ENCODE results near the gene TWIST2. TPM values are rescaled to one million over a fixed set of nuclear protein-coding genes. Genes with fewer than 3 reads are reported as not detected.

Gene TWIST2
- polyA plus RNA-seq, 1 of the 3 experiments (the other 2 are of a cell fraction) = 19.5 TPM

GRCh38 chr2:238857959-238858358 lies 10.1 kb downstream of the TWIST2 start:
- Histone ChIP-seq H3K4me2 (no peak overlapping the region), H3F3A (replicated peaks; ENCODE audit: insufficient read depth) (peaks cover 4% of the 10 kb centered on the region), H3K27me3 (ENCODE audit: insufficient read depth) (no peaks in the 10 kb centered on the region), H4K20me1 (ENCODE audit: insufficient read depth) (no peaks in the 10 kb centered on the region), H3K4me3 (ENCODE audit: low read depth in 2 of 2, low read length in 1 of 2) (no peak overlapping the region), H3K9me3 (no peaks in the 10 kb centered on the region), H3K79me2 (ENCODE audit: insufficient read depth) (peaks cover 2% of the 10 kb centered on the region; the same call in 1 of the 2 replicates), H2AFZ (ENCODE audit: low read depth) (no peak overlapping the region), H3K9me2 (no peaks in the 10 kb centered on the region), H3K9ac (no peak overlapping the region), H3K4me1 (ENCODE audit: control insufficient read depth in 1 of 2, insufficient read depth in 2 of 2, low read depth in 1 of 2, low read length in 1 of 2) (no peaks in the 10 kb centered on the region), H3K27ac (ENCODE audit: low read depth in 2 of 2, low read length in 1 of 2) (no peak overlapping the region), H3K36me3 (replicated peaks in 1 of 2; ENCODE audit: control insufficient read depth in 1 of 2, insufficient read depth in 2 of 2, low read length in 1 of 2) (no peaks in the 10 kb centered on the region)
- CTCF ChIA-PET = no interaction called here
- TF ChIP-seq RAD21 (IDR thresholded peaks at IDR 0.05; ENCODE audit: low read length) (no peak), ZBTB33 (IDR thresholded peaks at IDR 0.05; ENCODE audit: borderline replicate concordance, low read depth) (no peak), FOSL2 (IDR thresholded peaks at IDR 0.05; ENCODE audit: borderline replicate concordance, low read depth) (no peak), CHD2 (IDR thresholded peaks at IDR 0.05; ENCODE audit: low read length, partially characterized antibody) (no peak), MXI1 (IDR thresholded peaks at IDR 0.05; ENCODE audit: low read depth, low read length) (no peak), RFX5 (IDR thresholded peaks at IDR 0.05; ENCODE audit: low read length) (no peak), PBX3 (IDR thresholded peaks at IDR 0.05) (no peak)
- POLR2A ChIA-PET = no interaction called here
- DNase-seq = no peak
- whole genome bisulfite sequencing (ENCODE audit: low lambda C conversion rate) = 96% methylated on average over 4 of the region's 4 CpGs

- DNase-seq = no peak
- no peaks in the 10 kb centered on the region; the same call in 1 of the 2 replicates for H3K79me2 ChIP-seq (ENCODE audit: insufficient read depth)
- H3K9me3 ChIP-seq = no peaks in the 10 kb centered on the region
- ChIA-PET CTCF (no interaction called here), POLR2A (no interaction called here)
- no peak overlapping the region for H3K4me3 ChIP-seq (ENCODE audit: low read depth in 2 of 2, low read length in 1 of 2)
- WGBS (ENCODE audit: low lambda C conversion rate) = 81% methylated on average over 9 of the region's 14 CpGs
- H3K4me1 ChIP-seq (ENCODE audit: control insufficient read depth in 1 of 2, insufficient read depth in 2 of 2, low read depth in 1 of 2, low read length in 1 of 2) = peaks cover 9 to 15% of the 10 kb centered on the region in 2 experiments; a peak in 3 of 4 replicates
- peaks cover 14% of the 10 kb centered on the region for H3F3A ChIP-seq (replicated peaks; ENCODE audit: insufficient read depth)
- H3K27ac ChIP-seq (ENCODE audit: low read depth in 2 of 2, low read length in 1 of 2) = no peak overlapping the region
- H3K4me2 ChIP-seq = no peak overlapping the region
- no peaks in the 10 kb centered on the region for H3K27me3 ChIP-seq (ENCODE audit: insufficient read depth)
- H2AFZ ChIP-seq (ENCODE audit: low read depth) = no peak overlapping the region
- H3K9ac ChIP-seq = no peak overlapping the region
- no peak for TF ChIP-seq FOXJ3 (CRISPR knock-in tag; IDR thresholded peaks at IDR 0.05)
- no peak for TF ChIP-seq MAX (IDR thresholded peaks at IDR 0.05; ENCODE audit: low read depth)
- TF ChIP-seq RXRA (IDR thresholded peaks at IDR 0.05; ENCODE audit: borderline replicate concordance, low read depth) = no peak
- TF ChIP-seq FOXM1 (IDR thresholded peaks at IDR 0.05; ENCODE audit: low read depth) = no peak
- no peak for TF ChIP-seq NRF1 (IDR thresholded peaks at IDR 0.05; ENCODE audit: low read depth, low read length)
- no peak for TF ChIP-seq RAD21 (IDR thresholded peaks at IDR 0.05; ENCODE audit: low read length)
- TF ChIP-seq ZBTB33 (IDR thresholded peaks at IDR 0.05; ENCODE audit: borderline replicate concordance, low read depth) = no peak
- no peak for TF ChIP-seq GABPA (IDR thresholded peaks at IDR 0.05; ENCODE audit: low read depth)
- no peak for TF ChIP-seq IRF3 (IDR thresholded peaks at IDR 0.05; ENCODE audit: low read depth, low read length)
- no peak for TF ChIP-seq GATA2 (CRISPR knock-in tag; IDR thresholded peaks at IDR 0.05)
- TF ChIP-seq SIN3A (IDR thresholded peaks at IDR 0.05; ENCODE audit: borderline replicate concordance, low read depth, low read length) = no peak
- TF ChIP-seq NFIC (IDR thresholded peaks at IDR 0.05; ENCODE audit: borderline replicate concordance) = no peak
- no peak for TF ChIP-seq TEAD4 (IDR thresholded peaks at IDR 0.05; ENCODE audit: borderline replicate concordance, insufficient read depth)
- no peaks in the 10 kb centered on the region for H3K9me2 ChIP-seq
- H4K20me1 ChIP-seq (ENCODE audit: insufficient read depth) = no peaks in the 10 kb centered on the region
- H3K36me3 ChIP-seq (replicated peaks in 1 of 2; ENCODE audit: control insufficient read depth in 1 of 2, insufficient read depth in 2 of 2, low read length in 1 of 2) = no peaks in the 10 kb centered on the region
Observed at GRCh38 chr2:238859636-238860347, 11.9 kb downstream of the TWIST2 start.
